ENCODE measurements around the gene LSM11. TPM values are rescaled to one million over a fixed set of nuclear protein-coding genes. Genes with fewer than 3 reads are reported as not detected.
A peak's percentile ranks its signal among the peaks of the same experiment; 100 is the strongest.

LSM11 gene
- total RNA-seq, 1 donor from 2014 or later, result 6.4 TPM

- DNase-seq (ENCODE audit: extremely low read depth, low read depth, low spot score), result no peak
Measured at GRCh38 chr5:157732596-157733262, 10.8 kb upstream of the LSM11 start.

DNA sequence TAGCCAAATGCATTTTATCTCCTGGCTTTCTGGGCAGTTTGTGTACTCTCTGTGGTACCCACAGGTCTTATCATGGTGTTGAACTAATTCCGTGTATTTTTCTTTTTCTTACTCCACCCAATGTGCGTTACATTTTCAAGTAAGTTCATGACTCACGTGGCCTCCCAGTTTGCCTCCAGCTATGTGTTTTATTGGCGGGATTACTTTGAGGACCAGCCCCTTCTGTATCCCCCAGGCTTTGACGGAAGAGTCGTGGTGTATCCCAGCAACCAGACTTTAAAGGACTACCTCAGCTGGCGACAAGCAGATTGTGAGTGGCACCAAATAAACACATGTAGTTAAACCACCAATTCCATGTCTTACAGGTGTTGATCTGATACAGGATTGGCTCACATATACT lies 9.1 kb upstream of the LSM11 start:
- no peak for DNase-seq (ENCODE audit: extremely low read depth, low read depth, low spot score)

DNA sequence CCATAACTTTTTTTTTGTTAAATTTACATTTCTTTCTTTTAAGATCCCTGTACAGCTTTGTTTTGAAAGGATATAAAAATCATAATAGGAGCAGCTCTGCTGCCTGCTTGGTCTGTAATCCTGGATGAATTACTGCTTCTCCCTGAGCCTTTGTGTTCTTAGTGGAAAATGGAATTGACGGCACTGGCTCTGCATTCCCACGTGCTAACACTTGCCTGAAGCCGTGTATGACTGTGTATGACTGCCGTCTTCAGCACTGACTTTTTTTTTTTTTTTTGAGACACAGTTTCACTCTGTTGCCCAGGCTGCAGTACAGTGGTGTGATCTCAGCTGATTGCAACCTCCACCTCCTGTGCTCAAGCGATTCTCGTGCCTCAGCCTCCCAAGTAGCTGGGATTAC lies 7.5 kb upstream of the LSM11 start:
- DNase-seq (ENCODE audit: extremely low read depth, low read depth, low spot score), result no peak

- DNase-seq (ENCODE audit: extremely low read depth, low read depth, low spot score), result no peak
Measured at GRCh38 chr5:157739388-157740228, 3.9 kb upstream of the LSM11 start.

DNA sequence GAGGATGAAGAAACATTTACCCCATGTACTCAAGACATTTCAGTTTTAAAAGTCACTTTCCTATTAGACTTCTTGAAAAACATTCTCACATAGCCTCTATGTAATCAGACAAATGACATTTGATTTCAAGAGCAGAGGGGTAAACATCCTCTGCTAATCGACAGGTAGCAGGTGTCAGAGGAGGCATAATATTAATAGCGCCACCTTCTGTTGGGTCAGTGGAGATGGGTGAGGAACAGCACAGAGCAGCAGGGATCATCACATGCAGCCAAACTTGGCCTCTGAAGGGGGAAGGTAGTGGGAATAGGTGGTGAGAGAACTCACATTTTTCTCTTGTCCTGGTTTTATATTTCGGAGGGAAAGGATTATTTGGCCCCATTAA lies 3.3 kb upstream of the LSM11 start:
- DNase-seq (ENCODE audit: extremely low read depth, low read depth, low spot score), result no peak

DNA sequence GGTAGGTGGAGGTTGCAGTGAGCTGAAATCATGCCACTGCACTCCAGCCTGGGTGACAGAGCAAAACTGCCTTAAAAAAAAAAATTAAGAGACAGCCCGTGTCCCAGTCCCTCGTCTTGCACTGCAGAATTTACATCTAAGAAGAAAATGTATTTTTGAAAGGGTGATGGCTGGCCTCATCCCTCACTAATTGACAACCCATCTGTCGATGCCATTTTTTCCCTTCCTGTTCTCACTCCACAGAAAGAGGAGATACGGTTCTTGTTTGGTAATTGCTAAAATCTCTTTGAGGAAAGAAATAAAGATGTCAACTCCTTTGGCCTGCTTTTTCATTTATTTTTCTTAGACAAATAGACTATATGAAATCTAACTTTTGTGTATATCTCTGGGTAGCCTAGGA lies 2.4 kb upstream of the LSM11 start:
- no peak for DNase-seq (ENCODE audit: extremely low read depth, low read depth, low spot score)

DNA sequence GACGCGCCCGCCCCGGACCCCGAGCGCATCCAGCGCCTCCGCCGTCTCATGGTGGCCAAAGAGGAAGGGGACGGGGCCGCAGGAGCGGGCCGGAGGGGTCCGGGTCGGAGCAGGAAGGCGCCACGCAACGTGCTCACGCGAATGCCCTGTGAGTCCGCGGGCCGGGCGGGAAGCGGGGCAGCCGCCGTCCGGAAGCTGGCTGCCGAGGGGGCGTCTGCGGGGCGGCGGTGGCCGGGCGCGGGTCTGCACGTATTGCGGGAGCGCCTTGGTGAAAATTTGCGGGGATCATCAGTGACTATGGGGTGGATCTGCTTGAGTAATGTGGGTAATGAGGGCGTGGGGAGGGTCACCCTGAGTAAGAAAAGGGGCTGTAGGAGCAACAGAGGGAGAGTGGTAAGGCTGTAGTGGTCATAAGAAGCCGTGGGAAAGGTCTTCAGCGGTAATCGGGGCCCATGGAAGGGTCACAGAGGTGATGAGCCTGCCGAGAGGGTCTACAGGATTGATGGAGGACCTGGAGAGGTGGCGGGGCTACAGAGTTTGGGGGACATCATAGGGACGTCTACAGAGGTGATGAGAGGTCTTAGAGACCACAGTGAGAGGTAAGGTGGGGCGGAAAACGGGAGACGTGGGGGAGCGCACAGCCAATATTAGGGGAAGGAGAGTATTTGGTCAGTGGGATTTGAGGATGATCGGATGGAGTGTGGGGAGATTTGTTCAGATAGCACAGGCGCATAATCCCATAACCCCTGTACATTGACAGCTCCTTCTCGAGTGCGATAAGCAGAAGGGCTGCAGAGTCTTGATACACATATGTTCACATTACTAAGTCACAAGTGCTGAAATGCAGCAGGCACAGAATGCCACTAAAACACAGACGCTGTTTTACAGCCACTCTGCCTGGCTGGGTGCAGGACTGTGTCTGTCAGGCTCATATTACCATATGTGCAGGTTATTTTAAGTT lies 819 bp downstream of the LSM11 start:
- no peak for DNase-seq (ENCODE audit: extremely low read depth, low read depth, low spot score)

GRCh38 chr5:157745041-157745456 lies 1.5 kb downstream of the LSM11 start:
- no peak for DNase-seq (ENCODE audit: extremely low read depth, low read depth, low spot score)

GRCh38 chr5:157747173-157747740 lies 3.7 kb downstream of the LSM11 start:
- no peak for DNase-seq (ENCODE audit: extremely low read depth, low read depth, low spot score)

DNA sequence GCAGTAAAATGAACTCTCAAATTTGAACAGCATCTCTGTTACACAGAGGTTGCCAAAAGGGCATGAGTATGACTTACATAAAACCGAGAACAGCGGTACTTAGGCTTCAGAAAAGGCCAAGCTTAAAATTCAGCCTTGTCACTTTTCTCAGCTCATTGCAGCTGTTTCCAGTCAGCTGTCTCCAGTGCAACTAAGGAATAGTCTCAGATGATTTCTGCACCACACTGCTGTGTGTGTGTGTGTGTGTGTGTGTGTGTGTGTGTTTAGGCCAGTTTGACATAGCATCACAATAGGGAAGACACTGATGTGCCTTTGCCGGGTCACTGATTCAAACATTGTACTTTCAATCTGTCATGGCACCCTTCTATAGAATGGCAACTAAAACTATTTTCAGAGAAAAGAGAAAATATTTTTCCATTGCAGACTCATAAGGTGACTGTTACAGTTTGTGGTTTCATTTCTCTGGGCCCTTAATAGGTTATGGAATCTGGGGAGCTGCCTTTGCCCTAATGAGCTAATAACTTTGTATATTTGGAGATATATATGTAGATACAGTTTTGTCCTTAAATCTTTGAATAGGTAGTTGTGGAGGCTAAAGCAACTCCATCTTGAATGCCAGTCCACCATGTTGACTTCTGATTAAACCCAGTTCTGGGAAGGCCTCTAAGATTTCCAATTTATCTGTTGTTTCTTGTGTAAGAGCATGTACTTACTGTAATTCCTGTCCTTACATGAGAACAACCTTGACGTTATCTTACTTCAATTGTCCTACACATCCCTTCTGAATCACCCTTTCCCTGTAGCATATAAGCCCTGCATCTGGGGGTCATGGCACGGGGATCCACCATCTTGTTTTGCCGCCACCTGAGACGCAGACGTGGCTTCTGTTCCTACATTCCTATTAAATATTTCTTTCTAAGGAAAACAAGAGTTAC lies 4.5 kb downstream of the LSM11 start:
- DNase-seq (ENCODE audit: extremely low read depth, low read depth, low spot score), result no peak

DNA sequence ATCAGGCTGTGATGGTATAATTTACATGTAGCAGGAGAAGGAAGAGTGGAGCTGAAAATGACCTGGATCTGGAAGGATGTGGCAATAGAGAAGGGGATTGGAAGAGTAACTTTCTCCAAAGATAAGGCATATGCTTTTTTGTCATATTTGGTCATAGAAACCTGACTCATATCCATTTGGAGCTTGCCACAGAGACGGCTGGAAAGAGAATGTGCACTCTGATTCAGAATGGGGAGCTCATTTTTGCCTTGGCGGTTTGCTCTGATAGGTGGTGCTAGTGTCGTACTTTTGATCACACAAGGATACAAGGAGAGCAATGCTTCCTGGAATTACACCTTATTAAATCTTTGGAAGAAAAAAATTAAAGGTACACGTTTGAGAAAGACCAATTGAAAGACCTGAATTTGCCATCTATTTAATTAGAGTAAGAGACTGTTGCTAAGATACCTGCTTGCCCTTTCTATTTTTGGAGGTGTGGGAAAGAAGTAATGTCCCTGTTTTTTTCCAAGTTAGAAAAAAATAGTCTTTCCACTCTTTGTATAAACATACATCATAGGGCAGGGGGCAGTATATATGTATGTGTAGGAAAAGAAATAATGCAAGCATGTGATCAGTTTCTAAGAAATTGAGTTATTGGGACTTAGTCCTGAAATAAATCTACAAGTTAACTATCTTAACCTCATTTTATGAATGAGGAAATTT lies 5.4 kb downstream of the LSM11 start:
- no peak for DNase-seq (ENCODE audit: extremely low read depth, low read depth, low spot score)

- DNase-seq (ENCODE audit: extremely low read depth, low read depth, low spot score), result no peak
Measured at GRCh38 chr5:157749462-157749799, 5.9 kb downstream of the LSM11 start.

DNA sequence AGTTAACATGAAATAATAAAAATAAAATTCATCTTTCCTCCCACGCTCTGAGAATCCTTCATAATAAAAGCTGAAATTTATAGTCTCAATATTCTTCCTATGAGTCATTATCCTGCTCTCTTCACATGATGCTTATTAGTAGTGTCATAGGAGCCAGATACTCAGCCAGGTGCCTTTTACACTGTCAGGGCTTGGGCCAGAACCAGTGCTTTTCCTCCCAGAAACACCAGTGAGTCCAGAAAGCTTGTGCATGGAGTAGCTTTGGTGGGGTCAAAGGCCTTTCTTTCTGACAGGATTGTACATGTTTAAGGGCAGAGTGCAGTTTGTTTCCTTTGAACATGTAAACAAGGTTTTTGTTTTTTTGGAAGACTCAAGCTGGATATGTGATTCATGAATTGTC lies 6.8 kb downstream of the LSM11 start:
- no peak for DNase-seq (ENCODE audit: extremely low read depth, low read depth, low spot score)

DNA sequence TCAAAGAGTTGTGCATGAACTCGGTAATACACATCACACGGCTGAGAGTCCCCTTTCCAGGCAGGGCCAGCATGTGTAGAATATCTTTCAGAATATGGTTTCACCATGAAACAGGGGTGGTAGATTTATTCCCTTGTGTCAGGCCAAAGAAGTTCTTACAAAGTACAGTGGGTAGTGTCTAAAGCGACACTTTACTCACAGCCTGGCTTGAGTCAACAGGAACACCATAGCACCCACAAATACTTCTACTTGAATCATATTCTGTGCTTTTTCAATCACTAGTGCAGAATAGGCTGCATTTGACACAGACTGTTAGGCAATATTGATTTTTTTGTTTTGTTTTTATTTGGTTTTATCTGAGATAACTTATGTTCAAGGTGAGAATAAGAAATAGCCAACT lies 12.6 kb downstream of the LSM11 start:
- DNase-seq (ENCODE audit: extremely low read depth, low read depth, low spot score), result no peak

GRCh38 chr5:157758706-157759105 lies 15.2 kb downstream of the LSM11 start:
- no peak for DNase-seq (ENCODE audit: extremely low read depth, low read depth, low spot score)

DNA sequence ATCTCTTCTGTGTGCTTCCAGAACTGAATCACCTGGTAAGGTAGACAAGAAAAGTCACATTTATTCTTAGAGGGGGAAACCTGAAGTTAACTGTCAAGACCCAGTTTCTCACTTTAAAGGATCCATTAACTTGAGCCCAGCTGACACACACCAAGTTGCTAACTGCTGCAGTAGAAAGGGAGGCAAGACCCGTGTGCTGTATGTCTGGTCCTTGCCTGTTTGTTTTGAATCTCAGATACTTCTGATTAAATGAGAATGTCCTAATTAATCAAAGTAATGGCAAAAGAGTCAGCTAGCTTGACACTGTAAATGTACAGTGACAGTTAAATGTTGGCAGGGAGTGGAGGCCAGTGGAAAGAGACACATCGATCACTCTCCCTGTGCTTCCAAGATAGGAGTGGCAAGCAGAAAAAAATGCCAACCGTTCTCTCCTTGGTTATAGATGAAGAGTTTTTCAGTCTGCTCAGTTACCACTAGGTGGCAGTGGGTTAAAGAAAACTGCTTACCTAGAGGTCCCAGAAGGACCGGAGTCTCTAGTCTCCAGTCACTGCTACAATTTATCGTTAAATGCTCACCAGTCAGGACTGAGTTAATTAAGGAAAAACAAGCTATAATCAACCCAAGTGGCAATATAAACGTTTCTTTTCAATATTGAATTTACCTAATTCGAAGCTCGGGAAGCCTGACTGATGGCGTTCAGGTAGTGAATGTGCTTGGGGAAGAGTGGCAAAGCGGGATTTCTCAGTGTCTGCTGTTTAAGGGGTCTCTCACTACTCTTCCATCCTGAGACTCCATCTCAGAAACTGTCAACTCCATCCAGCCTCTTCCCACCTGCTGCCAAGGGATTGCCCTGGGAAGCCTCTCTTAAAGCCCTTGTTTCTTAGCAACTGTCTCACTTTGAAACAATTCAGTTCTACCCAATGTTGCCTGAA lies 18.4 kb downstream of the LSM11 start:
- DNase-seq (ENCODE audit: extremely low read depth, low read depth, low spot score), result peak; percentile 54

DNA sequence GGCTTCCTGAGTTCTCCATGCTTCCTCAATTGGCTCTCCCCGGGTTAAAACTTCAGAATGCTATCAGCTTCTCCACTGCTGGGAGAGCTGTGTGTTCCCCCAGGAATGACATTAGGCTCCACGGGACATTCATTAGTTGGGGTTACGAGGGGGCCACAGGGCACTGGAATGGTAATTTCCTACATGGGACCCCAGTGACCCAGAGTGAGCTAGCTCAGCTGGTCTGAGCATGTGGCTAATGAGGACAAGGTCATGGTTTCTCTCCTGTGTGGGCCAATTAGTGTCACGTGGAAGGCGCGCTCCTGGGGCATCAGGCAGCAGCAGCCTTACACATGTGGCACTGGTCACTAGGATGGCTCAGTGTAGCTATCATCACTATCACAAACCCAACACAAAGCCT lies 21.0 kb downstream of the LSM11 start:
- no peak for DNase-seq (ENCODE audit: extremely low read depth, low read depth, low spot score)

- DNase-seq (ENCODE audit: extremely low read depth, low read depth, low spot score), result no peak
Measured at GRCh38 chr5:157766442-157766841, 22.9 kb downstream of the LSM11 start.
